ENCODE measurements around the gene RNF166.

RNF166 gene, protein sequence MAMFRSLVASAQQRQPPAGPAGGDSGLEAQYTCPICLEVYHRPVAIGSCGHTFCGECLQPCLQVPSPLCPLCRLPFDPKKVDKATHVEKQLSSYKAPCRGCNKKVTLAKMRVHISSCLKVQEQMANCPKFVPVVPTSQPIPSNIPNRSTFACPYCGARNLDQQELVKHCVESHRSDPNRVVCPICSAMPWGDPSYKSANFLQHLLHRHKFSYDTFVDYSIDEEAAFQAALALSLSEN

DNA sequence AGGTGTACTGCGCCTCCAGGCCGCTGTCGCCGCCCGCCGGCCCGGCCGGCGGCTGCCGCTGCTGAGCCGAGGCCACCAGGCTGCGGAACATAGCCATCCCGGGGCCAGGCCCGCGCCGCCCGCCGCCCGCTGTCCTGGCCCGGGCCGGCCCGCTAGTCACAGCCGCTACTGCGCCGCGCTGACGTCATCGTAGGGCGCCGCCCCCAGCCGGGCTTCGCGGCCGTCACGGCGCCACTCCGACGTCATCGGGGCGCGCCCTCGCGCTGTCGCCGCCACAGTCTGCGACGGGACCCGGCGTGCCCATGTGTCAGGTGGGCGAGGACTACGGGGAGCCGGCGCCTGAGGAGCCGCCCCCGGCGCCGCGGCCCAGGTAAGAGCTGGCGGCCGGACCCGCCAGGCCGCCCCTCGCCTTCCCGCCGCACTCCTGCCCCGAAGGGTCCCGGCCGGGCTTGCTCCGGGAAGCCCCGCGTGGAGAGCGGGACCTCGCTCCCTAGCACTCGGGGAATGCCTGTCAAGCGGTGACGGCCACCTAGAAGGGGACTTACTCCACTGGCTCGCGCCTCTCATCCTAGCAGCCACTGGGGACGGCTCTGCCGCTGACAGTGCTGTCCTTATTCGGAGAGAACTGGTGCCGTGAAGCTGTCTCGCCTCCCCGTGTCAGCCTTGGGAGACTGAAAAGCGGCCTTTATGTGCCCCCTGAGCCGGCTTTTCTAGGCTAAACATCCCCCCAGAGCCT is at the start of gene RNF166, which contains the start of gene CTU2:
Gene RNF166, minus strand, starts transcription at position 180 of the 736 bp plus-strand sequence. Its CDS starts 83 bp downstream, at position 97.
Gene CTU2, plus strand, starts transcription at position 275 of the 736 bp plus-strand sequence. Its CDS starts 28 bp downstream, at position 303.
- peak within 1 kb of the TSS; percentile 94 for H3K4me3 ChIP-seq (ENCODE audit: low read length)
- H3K27me3 ChIP-seq (replicated peaks; ENCODE audit: control insufficient read depth, insufficient read depth, low read length), result no peaks in the 10 kb centered on the region
- peak; percentile 95 for DNase-seq (ENCODE audit: low read depth)
- H3K9ac ChIP-seq (ENCODE audit: low read length), result peak within 1 kb of the TSS; percentile 93
- H3K4me1 ChIP-seq (ENCODE audit: control insufficient read depth, insufficient read depth, low read length), result peaks cover 21% of the 10 kb centered on the region
- H3K36me3 ChIP-seq (ENCODE audit: control insufficient read depth, insufficient read depth, low read length, severe bottlenecking), result peaks cover 10% of the 10 kb centered on the region
- no peaks in the 10 kb centered on the region for H3K9me3 ChIP-seq (ENCODE audit: control insufficient read depth, low read length)

DNA sequence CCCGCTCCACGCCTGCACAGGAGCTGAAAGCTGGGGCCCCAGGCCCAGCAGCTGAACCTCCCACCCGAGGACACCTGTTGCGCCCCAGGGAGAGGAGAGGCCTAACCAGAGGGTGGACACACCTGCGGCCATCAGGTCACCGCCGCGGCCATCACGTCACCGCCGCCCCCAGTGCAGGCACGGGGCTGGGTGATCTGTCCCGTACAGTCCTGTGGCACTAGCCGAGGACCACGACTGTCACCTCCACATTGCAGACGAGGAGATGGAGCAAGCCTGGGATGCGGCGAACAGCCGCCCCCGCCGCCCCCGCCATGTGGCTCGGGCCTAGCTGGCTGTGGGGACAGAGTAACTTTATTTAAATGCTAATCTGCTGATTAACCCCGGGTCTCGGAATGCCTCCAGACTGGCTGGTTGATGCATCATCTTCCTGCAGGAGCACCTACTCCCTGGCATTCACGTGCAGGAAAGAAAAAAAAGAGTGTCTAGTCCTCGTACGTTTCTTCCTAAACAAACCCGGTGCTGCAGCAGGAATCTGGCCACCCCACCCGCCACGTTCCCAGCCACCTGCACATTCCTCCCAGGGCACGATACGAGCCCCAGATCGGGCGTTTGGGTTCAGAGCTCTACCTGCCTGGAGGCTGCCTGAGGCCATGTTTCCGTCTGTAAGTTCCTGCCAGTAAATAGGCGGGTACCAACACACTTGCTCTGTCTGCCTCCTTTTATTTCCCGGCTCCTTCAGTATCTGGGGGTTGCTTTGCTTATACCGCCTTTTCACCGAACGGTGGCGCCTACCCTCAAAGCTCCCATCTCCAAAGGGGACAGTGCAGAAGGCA is 48.9 kb upstream of the RNF166 start:
- Histone ChIP-seq H3K9me3 (ENCODE audit: control insufficient read depth, low read length) (no peaks in the 10 kb centered on the region), H3K4me1 (ENCODE audit: control insufficient read depth, insufficient read depth, low read length) (peaks cover 6% of the 10 kb centered on the region), H3K4me3 (ENCODE audit: low read length) (no peak overlapping the region), H3K27me3 (replicated peaks; ENCODE audit: control insufficient read depth, insufficient read depth, low read length) (no peaks in the 10 kb centered on the region), H3K36me3 (ENCODE audit: control insufficient read depth, insufficient read depth, low read length, severe bottlenecking) (peaks cover 18% of the 10 kb centered on the region), H3K9ac (ENCODE audit: low read length) (no peak overlapping the region)
- DNase-seq (ENCODE audit: low read depth), result peak; percentile 34

DNA sequence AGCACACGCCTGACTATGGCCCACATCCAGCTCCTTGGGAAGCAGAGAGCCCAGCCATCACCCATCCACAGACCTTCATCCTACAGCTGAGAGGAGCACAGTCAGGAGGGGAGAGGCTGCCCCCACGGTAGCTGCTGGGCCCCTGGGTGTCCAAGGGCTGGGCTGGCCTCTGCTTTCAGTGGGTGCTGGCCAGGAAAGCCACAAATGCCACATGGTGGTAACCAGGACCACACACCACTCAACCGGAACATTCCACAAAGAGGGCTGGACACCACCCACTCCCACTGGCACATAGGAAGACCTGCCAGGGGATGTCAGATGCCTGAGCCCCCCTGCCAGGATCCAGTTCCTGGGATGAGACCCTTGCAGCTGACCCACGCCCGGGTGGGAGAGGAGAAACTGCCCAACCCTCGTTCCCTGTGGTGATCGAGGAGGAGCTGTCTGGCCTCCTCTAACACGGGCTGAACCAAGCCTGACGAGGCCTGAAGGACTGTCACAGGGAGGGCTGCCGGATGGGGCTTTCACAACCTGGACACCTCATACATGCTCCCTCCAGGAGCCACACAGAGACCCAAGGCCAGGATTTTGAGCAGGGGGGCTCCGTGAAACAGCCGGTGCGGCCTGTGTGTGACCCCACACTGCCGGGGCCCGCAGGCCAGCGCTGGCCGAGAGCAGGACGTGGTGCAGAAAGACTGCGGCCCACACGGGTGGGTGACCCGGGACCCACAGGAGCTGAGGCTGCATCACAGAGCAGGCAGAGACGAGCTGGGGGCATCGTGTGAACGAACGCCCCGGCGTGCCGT is 48.1 kb upstream of the RNF166 start:
- peaks cover 18% of the 10 kb centered on the region for H3K36me3 ChIP-seq (ENCODE audit: control insufficient read depth, insufficient read depth, low read length, severe bottlenecking)
- no peak overlapping the region for H3K9ac ChIP-seq (ENCODE audit: low read length)
- H3K27me3 ChIP-seq (replicated peaks; ENCODE audit: control insufficient read depth, insufficient read depth, low read length), result no peaks in the 10 kb centered on the region
- H3K4me1 ChIP-seq (ENCODE audit: control insufficient read depth, insufficient read depth, low read length), result peaks cover under 1% of the 10 kb centered on the region
- H3K9me3 ChIP-seq (ENCODE audit: control insufficient read depth, low read length), result no peaks in the 10 kb centered on the region
- no peak for DNase-seq (ENCODE audit: low read depth)
- no peak overlapping the region for H3K4me3 ChIP-seq (ENCODE audit: low read length)

GRCh38 chr16:88753602-88754001 is 47.4 kb upstream of the RNF166 start:
- H3K36me3 ChIP-seq (ENCODE audit: control insufficient read depth, insufficient read depth, low read length, severe bottlenecking), result peaks cover 16% of the 10 kb centered on the region
- H3K9ac ChIP-seq (ENCODE audit: low read length), result no peak overlapping the region
- DNase-seq (ENCODE audit: low read depth), result no peak
- H3K4me3 ChIP-seq (ENCODE audit: low read length), result no peak overlapping the region
- no peaks in the 10 kb centered on the region for H3K9me3 ChIP-seq (ENCODE audit: control insufficient read depth, low read length)
- no peaks in the 10 kb centered on the region for H3K27me3 ChIP-seq (replicated peaks; ENCODE audit: control insufficient read depth, insufficient read depth, low read length)
- H3K4me1 ChIP-seq (ENCODE audit: control insufficient read depth, insufficient read depth, low read length), result no peaks in the 10 kb centered on the region

DNA sequence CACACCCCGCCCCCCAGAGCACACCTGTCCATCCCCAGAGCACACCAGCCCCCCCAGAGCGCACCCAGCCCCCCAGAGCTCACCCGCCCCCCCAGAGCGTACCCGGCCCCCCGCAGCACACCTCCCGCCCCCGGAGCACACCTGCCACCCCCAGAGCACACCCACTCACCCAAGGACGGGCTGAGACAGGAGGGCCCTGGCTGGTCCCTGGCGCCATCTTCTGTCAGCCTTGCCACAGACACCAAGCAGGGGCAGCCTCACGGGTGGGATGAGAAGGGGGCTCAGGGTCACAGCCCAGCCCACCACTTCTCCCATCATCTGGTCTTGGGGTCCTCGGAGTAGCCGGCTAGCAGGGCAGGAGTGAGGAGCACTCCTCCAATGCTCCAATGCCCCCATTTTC is 47.0 kb upstream of the RNF166 start:
- Histone ChIP-seq H3K9ac (ENCODE audit: low read length) (no peak overlapping the region), H3K9me3 (ENCODE audit: control insufficient read depth, low read length) (no peaks in the 10 kb centered on the region), H3K4me3 (ENCODE audit: low read length) (no peak overlapping the region), H3K36me3 (ENCODE audit: control insufficient read depth, insufficient read depth, low read length, severe bottlenecking) (peaks cover 15% of the 10 kb centered on the region), H3K27me3 (replicated peaks; ENCODE audit: control insufficient read depth, insufficient read depth, low read length) (no peaks in the 10 kb centered on the region), H3K4me1 (ENCODE audit: control insufficient read depth, insufficient read depth, low read length) (no peaks in the 10 kb centered on the region)
- DNase-seq (ENCODE audit: low read depth), result no peak

DNA sequence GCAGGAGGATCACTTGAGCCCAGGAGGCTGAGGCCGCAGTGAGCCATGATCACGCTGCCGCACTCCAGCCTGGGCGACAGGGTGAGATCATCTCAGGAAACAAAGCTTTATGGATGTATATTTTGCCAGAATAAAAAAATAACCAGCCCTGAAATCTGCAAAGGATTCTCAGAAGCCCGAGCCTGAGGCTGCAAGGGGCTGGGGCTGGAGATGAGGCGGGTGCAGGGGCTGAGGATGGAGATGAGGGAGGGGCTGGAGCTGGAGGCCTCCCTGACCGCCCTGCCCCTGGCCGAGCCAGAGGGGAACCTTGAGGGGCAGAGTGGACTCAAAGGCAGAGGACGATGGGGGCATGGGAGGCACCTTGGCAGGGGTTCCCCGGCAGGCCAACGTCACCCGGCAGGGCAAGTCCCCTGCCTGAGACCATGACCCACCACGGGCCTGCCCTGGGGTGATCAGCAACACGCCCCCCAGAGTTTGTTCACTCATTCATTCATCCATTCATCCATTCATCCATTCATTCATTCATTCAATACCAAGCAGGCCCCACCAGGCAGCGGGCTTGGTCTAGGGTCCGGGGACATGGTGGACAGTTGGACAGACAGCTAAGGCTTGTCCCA is 46.3 kb upstream of the RNF166 start:
- H3K36me3 ChIP-seq (ENCODE audit: control insufficient read depth, insufficient read depth, low read length, severe bottlenecking), result peaks cover 22% of the 10 kb centered on the region
- no peaks in the 10 kb centered on the region for H3K27me3 ChIP-seq (replicated peaks; ENCODE audit: control insufficient read depth, insufficient read depth, low read length)

DNA sequence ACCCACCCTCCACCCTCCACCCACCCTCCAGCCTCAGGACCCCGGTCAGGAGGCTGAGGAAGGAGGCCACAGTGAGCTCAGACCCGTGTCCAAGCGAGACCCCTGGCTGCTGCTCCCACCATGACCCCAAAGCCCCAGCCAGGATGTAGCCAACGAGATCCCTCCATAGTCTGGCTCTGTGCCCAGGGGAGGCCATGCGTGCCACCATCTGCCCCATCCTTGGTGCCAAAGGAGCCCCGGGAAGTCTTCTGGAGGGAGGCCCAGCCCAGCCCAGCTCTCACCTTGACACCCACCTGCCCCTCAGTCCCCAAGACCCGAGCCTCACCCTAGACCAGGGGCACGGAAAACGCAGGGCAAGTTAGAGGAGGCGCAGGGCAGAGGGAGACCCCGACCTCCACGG is 44.6 kb upstream of the RNF166 start:
- no peak overlapping the region for H3K9ac ChIP-seq (ENCODE audit: low read length)
- no peaks in the 10 kb centered on the region for H3K9me3 ChIP-seq (ENCODE audit: control insufficient read depth, low read length)
- peaks cover 24% of the 10 kb centered on the region for H3K36me3 ChIP-seq (ENCODE audit: control insufficient read depth, insufficient read depth, low read length, severe bottlenecking)
- DNase-seq (ENCODE audit: low read depth), result no peak
- H3K4me3 ChIP-seq (ENCODE audit: low read length), result no peak overlapping the region
- no peaks in the 10 kb centered on the region for H3K27me3 ChIP-seq (replicated peaks; ENCODE audit: control insufficient read depth, insufficient read depth, low read length)
- peaks cover 6% of the 10 kb centered on the region for H3K4me1 ChIP-seq (ENCODE audit: control insufficient read depth, insufficient read depth, low read length)

More for the DNA sequence above, 46.3 kb upstream of the RNF166 start:
- H3K9ac ChIP-seq (ENCODE audit: low read length), result no peak overlapping the region
- H3K4me3 ChIP-seq (ENCODE audit: low read length), result no peak overlapping the region
- no peaks in the 10 kb centered on the region for H3K4me1 ChIP-seq (ENCODE audit: control insufficient read depth, insufficient read depth, low read length)
- H3K9me3 ChIP-seq (ENCODE audit: control insufficient read depth, low read length), result no peaks in the 10 kb centered on the region
- no peak for DNase-seq (ENCODE audit: low read depth)

DNA sequence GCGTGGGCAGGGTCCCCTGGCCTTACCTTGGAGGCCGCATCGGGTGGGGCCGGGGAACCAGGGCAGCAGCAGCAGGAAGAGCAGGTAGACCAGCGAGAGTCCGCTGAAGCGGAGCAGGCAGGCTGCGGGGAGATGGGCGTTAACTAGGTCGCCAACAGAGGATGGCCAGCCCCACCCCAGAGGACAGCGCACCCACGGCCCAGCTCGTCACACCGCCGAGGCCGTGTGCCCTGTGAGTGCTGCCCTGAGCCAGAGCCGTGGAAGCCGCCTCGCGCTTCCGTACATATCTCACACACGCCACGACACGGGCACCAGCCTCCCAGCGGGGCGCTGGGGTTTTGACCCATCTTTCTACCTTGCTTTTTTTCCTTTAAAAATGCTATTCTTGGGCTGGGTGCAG is 43.1 kb upstream of the RNF166 start:
- no peak overlapping the region for H3K9ac ChIP-seq (ENCODE audit: low read length)
- DNase-seq (ENCODE audit: low read depth), result no peak
- H3K4me3 ChIP-seq (ENCODE audit: low read length), result no peak overlapping the region
- peaks cover 6% of the 10 kb centered on the region for H3K4me1 ChIP-seq (ENCODE audit: control insufficient read depth, insufficient read depth, low read length)
- no peaks in the 10 kb centered on the region for H3K9me3 ChIP-seq (ENCODE audit: control insufficient read depth, low read length)
- H3K27me3 ChIP-seq (replicated peaks; ENCODE audit: control insufficient read depth, insufficient read depth, low read length), result no peaks in the 10 kb centered on the region
- peaks cover 24% of the 10 kb centered on the region for H3K36me3 ChIP-seq (ENCODE audit: control insufficient read depth, insufficient read depth, low read length, severe bottlenecking)

DNA sequence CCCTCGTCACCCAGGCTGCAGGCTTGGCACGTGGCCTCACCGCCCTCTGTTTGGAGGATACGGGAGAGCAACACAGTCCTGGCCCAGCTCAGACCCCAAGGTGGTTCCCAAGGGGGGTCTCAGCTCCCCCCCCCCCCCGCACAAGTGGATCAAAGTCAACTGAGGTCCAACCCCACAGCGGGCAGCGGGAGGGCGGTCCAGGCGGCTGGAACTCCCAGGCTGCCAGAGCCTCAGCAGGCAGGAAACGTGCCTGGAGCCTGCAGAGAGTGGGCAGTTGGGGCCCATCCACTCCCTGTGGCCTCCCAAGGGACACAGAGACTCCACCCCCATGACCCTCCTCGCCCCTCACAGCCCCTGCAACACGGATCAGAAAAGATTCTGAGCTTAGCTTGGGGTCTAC is 42.2 kb upstream of the RNF166 start:
- Histone ChIP-seq H3K27me3 (replicated peaks; ENCODE audit: control insufficient read depth, insufficient read depth, low read length) (no peaks in the 10 kb centered on the region), H3K9ac (ENCODE audit: low read length) (no peak overlapping the region), H3K9me3 (ENCODE audit: control insufficient read depth, low read length) (no peaks in the 10 kb centered on the region), H3K4me3 (ENCODE audit: low read length) (no peak overlapping the region), H3K4me1 (ENCODE audit: control insufficient read depth, insufficient read depth, low read length) (peaks cover 6% of the 10 kb centered on the region), H3K36me3 (ENCODE audit: control insufficient read depth, insufficient read depth, low read length, severe bottlenecking) (peaks cover 28% of the 10 kb centered on the region)
- DNase-seq (ENCODE audit: low read depth), result no peak

- no peak for DNase-seq (ENCODE audit: low read depth)
- H3K4me3 ChIP-seq (ENCODE audit: low read length), result no peak overlapping the region
- no peak overlapping the region for H3K9ac ChIP-seq (ENCODE audit: low read length)
- H3K4me1 ChIP-seq (ENCODE audit: control insufficient read depth, insufficient read depth, low read length), result peaks cover 6% of the 10 kb centered on the region
- no peaks in the 10 kb centered on the region for H3K9me3 ChIP-seq (ENCODE audit: control insufficient read depth, low read length)
- H3K36me3 ChIP-seq (ENCODE audit: control insufficient read depth, insufficient read depth, low read length, severe bottlenecking), result peaks cover 34% of the 10 kb centered on the region
- H3K27me3 ChIP-seq (replicated peaks; ENCODE audit: control insufficient read depth, insufficient read depth, low read length), result no peaks in the 10 kb centered on the region
These were observed 41.5 kb upstream of the RNF166 start for GRCh38 chr16:88747588-88748301.
